HG02610 (cell line): ENCODE data around the gene AZGP1.
"Not testable (repeated sequence)": the region's sequence is repeated elsewhere in the genome, so short reads cannot be mapped to it uniquely, and the experiment has no call there.

Experiments
- ATAC-seq: cut with Tn5 transposase; IDR thresholded peaks from one replicate; pipeline ENCODE4 v1.9.1; 2021; ENCODE audit warnings: mild to moderate bottlenecking, moderate library complexity; ENCODE audit not compliant: unreplicated experiment

The AZGP1 gene

DNA sequence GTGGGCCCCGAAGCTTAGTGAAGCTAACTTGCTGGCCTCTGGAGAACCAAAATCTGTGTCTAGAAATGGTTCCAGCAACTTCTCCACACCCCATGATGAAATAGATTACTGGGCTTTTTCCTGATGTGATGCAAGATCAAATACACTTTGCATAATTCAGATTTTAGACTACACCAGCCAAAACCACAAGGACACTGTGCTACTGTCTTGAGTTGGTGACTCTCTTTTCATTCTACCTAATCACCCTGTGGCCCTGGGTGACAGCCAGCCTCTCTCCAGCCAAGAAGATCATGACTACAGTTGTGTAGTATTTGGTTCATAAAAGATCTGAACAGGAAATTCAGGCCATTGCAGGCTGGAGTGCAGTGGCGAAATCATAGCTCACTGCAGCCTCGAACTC, 22.2 kb downstream of the AZGP1 start:
- no peak for ATAC-seq

GRCh38 chr7:99952649-99953048, 23.2 kb downstream of the AZGP1 start:
- not testable (repeated sequence) for ATAC-seq

DNA sequence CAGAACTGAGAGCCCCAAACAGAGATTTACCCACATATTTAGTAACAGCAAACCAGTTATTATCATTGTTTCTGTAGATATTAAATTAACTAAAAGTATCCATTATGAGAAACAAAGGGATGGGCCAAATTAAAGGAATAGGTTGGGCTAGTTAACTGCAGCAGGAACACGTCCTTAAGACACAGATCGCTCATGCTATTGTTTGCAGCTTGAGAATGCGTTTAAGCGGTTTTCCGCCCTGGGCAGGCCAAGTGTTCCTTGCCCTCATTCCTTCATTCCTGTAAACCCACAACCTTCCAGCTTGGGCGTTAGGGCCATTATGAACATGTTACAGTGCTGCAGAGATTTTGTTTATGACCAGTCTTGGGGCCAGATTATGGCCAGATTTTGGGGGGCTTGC, 25.0 kb downstream of the AZGP1 start:
- not testable (repeated sequence) for ATAC-seq

GRCh38 chr7:99949645-99950228, 26.1 kb downstream of the AZGP1 start:
- no peak for ATAC-seq

- ATAC-seq, result no peak
Measured at GRCh38 chr7:99947608-99948007, 28.2 kb downstream of the AZGP1 start.

GRCh38 chr7:99944497-99945070, 31.2 kb downstream of the AZGP1 start:
- no peak for ATAC-seq

DNA sequence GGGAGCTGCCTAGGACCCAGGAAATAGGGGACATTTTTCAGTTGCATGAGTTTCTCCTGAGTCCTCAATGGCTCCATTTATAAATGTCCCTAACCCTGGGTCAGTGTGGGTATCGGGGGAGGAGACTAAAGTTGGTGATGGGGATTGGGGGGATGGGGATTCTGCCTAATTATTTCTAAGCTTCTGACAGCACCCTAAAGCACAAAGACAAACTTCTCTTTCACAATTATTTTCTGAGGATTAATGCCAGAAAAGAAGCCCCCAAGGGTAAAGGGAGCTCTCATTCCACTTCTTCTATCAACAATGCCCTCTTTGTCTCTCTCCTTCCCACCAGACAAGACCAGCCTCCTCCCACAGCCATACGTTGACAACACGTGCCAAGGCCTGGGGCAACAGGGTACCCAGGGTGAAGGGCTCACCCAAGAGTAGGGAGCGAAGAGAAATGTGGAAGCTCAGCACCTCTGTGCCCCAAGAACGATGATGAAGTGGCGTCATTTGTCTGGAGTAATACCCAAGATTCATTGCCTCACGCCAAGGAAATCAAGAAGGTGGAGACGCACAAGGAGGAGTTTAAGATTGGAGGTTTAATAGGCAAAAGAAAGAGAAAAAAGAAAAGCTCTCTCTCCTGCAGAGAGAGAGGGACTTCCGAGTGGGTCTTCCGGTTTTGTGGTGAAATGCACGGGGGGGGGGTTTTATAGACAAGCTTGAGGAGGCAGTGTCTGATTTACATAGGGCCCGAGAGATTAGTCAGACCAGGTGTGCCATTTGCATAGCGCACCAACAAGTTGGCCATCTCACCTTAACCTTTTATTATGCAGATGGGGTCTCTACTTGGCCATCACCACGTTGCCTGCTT, 32.0 kb downstream of the AZGP1 start:
- ATAC-seq, result no peak

GRCh38 chr7:99938296-99938695, 37.5 kb downstream of the AZGP1 start:
- no peak for ATAC-seq

GRCh38 chr7:99935009-99935408, 40.8 kb downstream of the AZGP1 start:
- not testable (repeated sequence) for ATAC-seq

- no peak for ATAC-seq
Measured at GRCh38 chr7:99930376-99930775, 45.5 kb downstream of the AZGP1 start.

DNA sequence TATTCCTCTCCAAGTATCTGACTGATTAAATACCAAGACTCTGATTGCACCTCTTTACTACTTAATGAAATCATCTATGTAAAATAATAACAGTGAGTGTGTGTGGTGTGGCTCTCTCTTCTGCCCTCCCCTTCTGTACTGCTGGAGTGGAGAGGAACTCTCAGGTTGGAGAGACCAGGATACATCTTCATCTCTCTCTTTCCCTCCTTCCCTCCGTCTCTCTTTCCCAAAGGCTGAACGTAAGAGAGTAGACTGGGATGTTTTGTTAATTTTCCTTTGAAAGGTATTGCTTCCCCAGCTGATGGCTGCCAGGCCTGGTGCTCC, 46.1 kb downstream of the AZGP1 start:
- no peak for ATAC-seq

DNA sequence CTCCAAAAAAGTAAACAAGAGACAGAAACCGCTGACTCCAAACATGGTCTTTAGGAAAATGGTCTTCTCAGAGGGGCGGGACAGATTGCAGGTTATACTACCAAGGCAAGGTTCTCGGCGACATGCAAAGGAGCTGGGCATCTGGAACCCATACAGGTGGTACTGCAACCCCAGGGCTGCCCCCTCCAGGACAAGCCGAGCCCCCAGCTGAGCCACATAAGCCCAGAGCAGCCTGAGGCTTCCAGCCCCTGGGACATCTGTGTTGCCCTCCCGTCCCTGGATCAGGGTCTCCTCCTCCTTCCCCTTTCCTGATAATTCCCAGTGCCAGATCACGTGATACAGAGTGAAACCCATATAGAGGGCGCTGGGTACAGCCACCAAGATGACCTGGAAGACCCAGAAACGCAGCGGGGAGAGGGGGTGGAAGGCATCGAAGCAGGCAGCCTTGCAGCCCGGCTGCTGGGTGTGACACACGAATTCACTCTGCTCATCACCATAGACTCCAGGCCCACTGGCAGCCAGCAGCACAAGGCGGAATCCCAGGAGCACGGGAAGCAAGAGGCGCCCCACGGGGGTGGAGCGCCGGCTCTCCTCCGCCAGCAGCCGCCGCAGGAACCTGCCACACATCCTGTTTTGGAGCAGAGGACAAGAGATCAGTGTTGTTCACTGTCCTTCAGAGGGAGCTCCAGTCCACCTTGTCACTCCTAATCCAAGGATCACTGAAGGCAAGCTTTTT, 46.7 kb downstream of the AZGP1 start, which contains the start of gene GJC3:
Gene GJC3, minus strand, starts transcription at position 627 of the 736 bp plus-strand sequence. Its CDS starts 0 bp downstream, at position 627.
- peak; percentile 54 for ATAC-seq

DNA sequence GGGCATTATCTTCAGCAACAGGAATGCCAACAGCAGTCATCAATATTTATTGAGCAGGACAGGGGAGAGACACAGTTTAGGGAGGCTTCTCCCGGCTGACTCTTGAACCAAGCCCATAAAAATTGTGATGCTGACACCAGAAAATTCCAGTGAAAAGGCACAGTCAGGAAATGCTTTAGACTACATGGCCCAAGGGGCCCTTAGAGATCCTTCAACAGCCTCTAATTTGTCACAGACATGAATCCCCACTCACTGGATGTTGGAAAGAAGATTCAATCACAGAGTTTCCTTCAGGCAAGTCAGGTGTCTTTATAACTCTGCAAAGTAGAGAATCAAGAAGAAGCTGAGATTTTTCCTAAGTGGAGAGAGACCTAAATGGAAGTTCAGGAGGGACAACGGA, 47.6 kb downstream of the AZGP1 start:
- no peak for ATAC-seq

DNA sequence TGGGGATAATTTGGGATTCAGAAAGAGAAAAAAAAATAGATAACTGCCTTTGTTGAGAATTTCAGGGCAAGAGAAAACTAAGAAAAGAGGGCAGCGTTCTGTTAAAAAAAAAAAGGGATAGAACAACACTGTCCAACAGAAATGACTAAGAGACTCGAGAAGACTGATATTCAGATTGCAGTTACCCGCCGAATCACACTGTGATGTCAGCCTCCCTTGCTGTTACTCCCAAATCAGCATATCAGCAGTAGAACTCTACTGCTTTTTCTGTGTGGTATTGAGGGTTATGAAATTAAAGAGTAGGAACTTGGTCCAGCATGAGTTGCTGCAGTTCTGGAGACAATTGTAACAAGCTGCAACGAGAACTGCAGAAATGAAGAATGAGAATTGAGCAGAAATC, 48.3 kb downstream of the AZGP1 start:
- no peak for ATAC-seq

- no peak for ATAC-seq
Measured at GRCh38 chr7:99926321-99926720, 49.5 kb downstream of the AZGP1 start.

- ATAC-seq, result no peak
Measured at GRCh38 chr7:99923200-99923599, 52.6 kb downstream of the AZGP1 start.

DNA sequence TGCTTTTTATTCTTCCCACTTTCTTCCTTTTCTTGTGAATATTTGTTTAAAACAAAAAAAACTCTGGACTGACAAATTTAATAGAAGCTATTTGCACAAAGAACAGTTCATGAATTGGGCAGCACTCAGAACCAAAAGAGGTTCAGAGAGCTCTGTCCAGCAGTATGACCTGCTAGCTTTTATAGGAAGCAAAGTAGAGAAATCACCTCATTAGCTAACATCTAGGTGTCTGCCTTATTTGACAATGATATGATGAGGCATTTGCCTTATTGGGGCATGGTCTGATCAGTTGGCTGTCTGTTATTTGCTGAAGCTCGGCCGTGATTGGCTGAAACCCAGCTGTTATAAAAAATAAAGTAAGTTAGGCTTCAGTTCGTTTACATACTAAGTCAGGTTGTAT, 55.7 kb downstream of the AZGP1 start:
- ATAC-seq, result no peak

DNA sequence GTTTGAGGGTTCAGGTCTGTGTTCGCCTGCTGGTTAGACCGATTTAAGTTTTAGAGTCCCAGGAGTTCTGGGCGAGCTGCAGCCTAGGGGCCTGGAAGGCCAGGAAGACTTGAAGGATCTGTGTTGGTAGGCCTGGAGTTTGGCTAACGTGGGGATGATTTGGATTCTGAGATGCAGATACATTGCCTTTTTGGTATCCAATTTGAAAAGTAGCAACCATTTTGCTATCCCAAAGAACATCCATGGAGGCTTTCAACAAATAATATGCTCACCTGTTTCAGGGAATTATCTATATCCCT, 56.1 kb downstream of the AZGP1 start:
- no peak for ATAC-seq

GRCh38 chr7:99918959-99919813, 56.6 kb downstream of the AZGP1 start, which contains the start of gene TRIM4:
TRIM4 (minus strand) TSS chr7:99919530; CDS start chr7:99919401, 129 bp downstream.
- ATAC-seq, result peak; percentile 97
